ENCODE results near the gene SPACA5B. TPM values are rescaled to one million over a fixed set of nuclear protein-coding genes. Genes with fewer than 3 reads are reported as not detected.

SPACA5B gene
- total RNA-seq, 1 donor from 2014 or later = not detected

Other genes with a start within 250 kb of the SPACA5B start
- gene ZNF182, start 126.6 kb upstream of the SPACA5B start, total RNA-seq = 1.7 TPM
- gene SPACA5, start 123.6 kb upstream of the SPACA5B start, total RNA-seq = not detected
- 1.4 TPM for gene ZNF630, start 59.0 kb upstream of the SPACA5B start, total RNA-seq
- not detected for gene SSX5, start 66.2 kb downstream of the SPACA5B start, total RNA-seq
- gene SSX1, start 124.8 kb downstream of the SPACA5B start, total RNA-seq = not detected
- gene SSX3, start 226.1 kb downstream of the SPACA5B start, total RNA-seq = not detected

All from esophagus mucosa (tissue), 1 donor.